Trophoblast cell (in vitro differentiated cells and primary cell): ENCODE data around the gene CLCN7. TPM values are rescaled to one million over a fixed set of nuclear protein-coding genes. Genes with fewer than 3 reads are reported as not detected.
A peak's percentile ranks its signal among the peaks of the same experiment; 100 is the strongest.

Experiments used
- DNase-seq, 2 donors: peaks; one replicate each; pipeline ENCODE4 v3.0.0-alpha.2; 2016
- H2AFZ ChIP-seq: 2 replicates; pipeline ENCODE4 v1.6.1; 2013; ENCODE audit warnings: low read length, moderate library complexity, mild to moderate bottlenecking; ENCODE audit not compliant: insufficient read depth, poor library complexity
- H2AK5ac ChIP-seq: 2 replicates; pipeline ENCODE4 v1.6.1; 2013; ENCODE audit warnings: mild to moderate bottlenecking, low read length
- H2BK120ac ChIP-seq: 2 replicates; pipeline ENCODE4 v1.6.1; 2013; ENCODE audit warnings: low read length, mild to moderate bottlenecking, moderate library complexity; ENCODE audit not compliant: insufficient read depth, poor library complexity
- H2BK12ac ChIP-seq: 2 replicates; pipeline ENCODE4 v1.6.1; 2013; ENCODE audit warnings: mild to moderate bottlenecking, low read length, moderate library complexity
- H2BK5ac ChIP-seq: 2 replicates; pipeline ENCODE4 v1.6.1; 2013; ENCODE audit warnings: low read length, low read depth, moderate library complexity, mild to moderate bottlenecking; ENCODE audit not compliant: poor library complexity
- H3K14ac ChIP-seq: 2 replicates; pipeline ENCODE4 v1.6.1; 2013; ENCODE audit warnings: mild to moderate bottlenecking, low read length
- H3K18ac ChIP-seq: 2 replicates; pipeline ENCODE4 v1.6.1; 2013; ENCODE audit warnings: mild to moderate bottlenecking, low read length
- H3K23ac ChIP-seq: 2 replicates; pipeline ENCODE4 v1.6.1; 2013; ENCODE audit warnings: low read length
- H3K27ac ChIP-seq: 2 replicates; pipeline ENCODE4 v1.5.1; 2013; ENCODE audit warnings: low read depth, mild to moderate bottlenecking, inconsistent platforms, low read length, moderate library complexity
- H3K27me3 ChIP-seq: 2 replicates; pipeline ENCODE4 v1.6.1; 2013; ENCODE audit warnings: inconsistent platforms, mild to moderate bottlenecking, low read length, moderate library complexity; ENCODE audit not compliant: insufficient read depth
- H3K36me3 ChIP-seq, 2 experiments: 1 replicate in 1 of 2; 2 replicates in 1 of 2; pipeline ENCODE4 v1.6.1; 2013; ENCODE audit warnings: low read length in 2 of 2, mild to moderate bottlenecking in 2 of 2, moderate library complexity in 1 of 2; ENCODE audit not compliant: insufficient read depth in 2 of 2, control insufficient read depth in 1 of 2
- H3K4ac ChIP-seq: 2 replicates; pipeline ENCODE4 v1.6.1; 2013; ENCODE audit warnings: low read depth, mild to moderate bottlenecking, low read length, moderate library complexity
- H3K4me1 ChIP-seq, 2 experiments: 1 replicate in 1 of 2; 2 replicates in 1 of 2; pipeline ENCODE4 v1.6.1; 2013; ENCODE audit warnings: low read length in 2 of 2, mild to moderate bottlenecking in 2 of 2, moderate library complexity in 1 of 2; ENCODE audit not compliant: insufficient read depth in 2 of 2, control insufficient read depth in 1 of 2
- H3K4me2 ChIP-seq: 2 replicates; pipeline ENCODE4 v1.6.1; 2013; ENCODE audit warnings: inconsistent platforms, mild to moderate bottlenecking, low read length, moderate library complexity
- H3K4me3 ChIP-seq: 2 replicates; pipeline ENCODE4 v1.5.1; 2013; ENCODE audit warnings: mild to moderate bottlenecking, low read depth, low read length, inconsistent platforms
- H3K79me1 ChIP-seq: one replicate; pipeline ENCODE4 v1.6.1; 2013; ENCODE audit warnings: low read length
- H3K79me2 ChIP-seq: 2 replicates; pipeline ENCODE4 v1.6.1; 2013; ENCODE audit warnings: low read length, mild to moderate bottlenecking; ENCODE audit not compliant: control insufficient read depth, insufficient read depth, poor library complexity
- H3K9ac ChIP-seq: 2 replicates; pipeline ENCODE4 v1.6.1; 2013; ENCODE audit warnings: mild to moderate bottlenecking, low read length
- H3K9me3 ChIP-seq: 2 replicates; pipeline ENCODE4 v1.6.1; 2013; ENCODE audit warnings: low read depth, mild to moderate bottlenecking, control low read depth, inconsistent platforms, low read length; ENCODE audit not compliant: insufficient read depth
- H4K12ac ChIP-seq: 2 replicates; pipeline ENCODE4 v1.6.1; 2013; ENCODE audit warnings: low read depth, mild to moderate bottlenecking, low read length, moderate library complexity
- H4K8ac ChIP-seq: 2 replicates; pipeline ENCODE4 v1.6.1; 2013; ENCODE audit warnings: low read depth, mild to moderate bottlenecking, low read length, moderate library complexity
- H4K91ac ChIP-seq: one replicate; pipeline ENCODE4 v1.6.1; 2013; ENCODE audit warnings: low read depth, mild to moderate bottlenecking, low read length, moderate library complexity
- WGBS: extraction: QIAGEN DNeasy Blood & Tissue Kit; methylation state at CpG from one replicate; pipeline ENCODE4 v1.1.7; 2013; ENCODE audit warnings: missing lambda C conversion rate; ENCODE audit not compliant: insufficient read length, insufficient coverage; ENCODE audit errors: extremely low coverage; 5-methylcytosine and 5-hydroxymethylcytosine counted together
- polyA plus RNA-seq: library from polyadenylated mRNA; stranded (reverse); fragments of 200-250 nt; gene quantifications from 2 replicates; pipeline ENCODE4 v1.2.3, GENCODE V29; 2013

The CLCN7 gene, protein sequence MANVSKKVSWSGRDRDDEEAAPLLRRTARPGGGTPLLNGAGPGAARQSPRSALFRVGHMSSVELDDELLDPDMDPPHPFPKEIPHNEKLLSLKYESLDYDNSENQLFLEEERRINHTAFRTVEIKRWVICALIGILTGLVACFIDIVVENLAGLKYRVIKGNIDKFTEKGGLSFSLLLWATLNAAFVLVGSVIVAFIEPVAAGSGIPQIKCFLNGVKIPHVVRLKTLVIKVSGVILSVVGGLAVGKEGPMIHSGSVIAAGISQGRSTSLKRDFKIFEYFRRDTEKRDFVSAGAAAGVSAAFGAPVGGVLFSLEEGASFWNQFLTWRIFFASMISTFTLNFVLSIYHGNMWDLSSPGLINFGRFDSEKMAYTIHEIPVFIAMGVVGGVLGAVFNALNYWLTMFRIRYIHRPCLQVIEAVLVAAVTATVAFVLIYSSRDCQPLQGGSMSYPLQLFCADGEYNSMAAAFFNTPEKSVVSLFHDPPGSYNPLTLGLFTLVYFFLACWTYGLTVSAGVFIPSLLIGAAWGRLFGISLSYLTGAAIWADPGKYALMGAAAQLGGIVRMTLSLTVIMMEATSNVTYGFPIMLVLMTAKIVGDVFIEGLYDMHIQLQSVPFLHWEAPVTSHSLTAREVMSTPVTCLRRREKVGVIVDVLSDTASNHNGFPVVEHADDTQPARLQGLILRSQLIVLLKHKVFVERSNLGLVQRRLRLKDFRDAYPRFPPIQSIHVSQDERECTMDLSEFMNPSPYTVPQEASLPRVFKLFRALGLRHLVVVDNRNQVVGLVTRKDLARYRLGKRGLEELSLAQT
- polyA plus RNA-seq: 41.9 and 46.1 TPM in 2 replicates

DNA sequence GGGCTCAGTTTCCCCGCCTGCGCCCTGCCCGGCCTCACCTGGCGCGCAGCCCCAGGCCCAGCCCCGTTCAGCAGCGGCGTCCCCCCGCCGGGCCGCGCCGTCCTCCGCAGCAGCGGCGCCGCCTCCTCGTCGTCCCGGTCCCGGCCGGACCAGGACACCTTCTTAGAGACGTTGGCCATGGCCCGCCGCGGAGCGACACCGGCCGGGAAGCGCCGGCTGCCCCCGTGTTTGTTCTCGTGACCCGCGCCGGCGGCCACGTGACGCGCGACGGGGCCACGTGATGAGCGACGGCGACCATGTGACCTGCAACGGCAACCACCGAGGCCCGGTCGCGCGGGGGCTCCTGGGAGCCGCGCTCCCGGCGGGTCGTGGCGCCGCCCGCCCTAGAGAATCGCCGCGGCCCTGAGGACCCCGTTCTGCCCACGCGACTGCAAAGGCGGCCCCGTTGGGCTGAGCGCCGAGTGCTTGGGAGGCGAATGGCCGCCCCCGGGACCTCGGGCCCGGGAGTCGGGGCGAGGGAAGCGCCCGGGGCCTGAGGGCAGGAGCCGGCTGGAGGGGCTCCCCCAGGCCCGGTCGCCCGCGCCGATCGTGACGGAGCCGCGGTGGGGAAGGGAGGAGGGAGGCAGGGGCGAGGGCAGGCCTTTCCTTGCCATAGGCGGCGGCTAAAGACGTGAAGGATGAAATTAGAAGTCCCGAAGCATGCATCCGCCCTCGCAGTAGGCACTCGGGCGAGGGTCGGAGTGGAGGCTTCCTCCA is at the start of gene CLCN7:
Gene CLCN7, minus strand, starts transcription at position 233 of the 756 bp plus-strand sequence. Its CDS starts 54 bp downstream, at position 179.
- DNase-seq: peak; percentile 56 to 79
- no peak within 1 kb of the TSS for H2BK12ac ChIP-seq
- peak within 1 kb of the TSS; percentile 96 for H3K14ac ChIP-seq
- H2BK5ac ChIP-seq: peak within 1 kb of the TSS; percentile 70
- no peaks in the 10 kb centered on the region for H3K36me3 ChIP-seq
- peaks cover 10% of the 10 kb centered on the region for H3K79me1 ChIP-seq
- peak within 1 kb of the TSS; percentile 94 for H3K9ac ChIP-seq
- H3K27me3 ChIP-seq: no peaks in the 10 kb centered on the region
- H3K79me2 ChIP-seq: peaks cover 8% of the 10 kb centered on the region
- H2BK120ac ChIP-seq: peak within 1 kb of the TSS; percentile 81
- H3K27ac ChIP-seq: peak within 1 kb of the TSS; percentile 54
- no CpG with 5 or more reads among the region's 99 CpGs for WGBS
- peak within 1 kb of the TSS; percentile 71 for H3K4ac ChIP-seq
- peak within 1 kb of the TSS; percentile 92 for H4K12ac ChIP-seq
- H4K8ac ChIP-seq: peak within 1 kb of the TSS; percentile 99
- H4K91ac ChIP-seq: peak within 1 kb of the TSS; percentile 97
- H3K23ac ChIP-seq: no peak within 1 kb of the TSS
- H3K4me3 ChIP-seq: peak within 1 kb of the TSS; percentile 99
- peaks cover 5% of the 10 kb centered on the region for H3K9me3 ChIP-seq
- H2AFZ ChIP-seq: peak within 1 kb of the TSS; percentile 84
- peaks cover 25 to 29% of the 10 kb centered on the region in 2 experiments for H3K4me1 ChIP-seq
- H2AK5ac ChIP-seq: peak within 1 kb of the TSS; percentile 57
- peak within 1 kb of the TSS; percentile 94 for H3K18ac ChIP-seq
- peak within 1 kb of the TSS; percentile 99 for H3K4me2 ChIP-seq

DNA sequence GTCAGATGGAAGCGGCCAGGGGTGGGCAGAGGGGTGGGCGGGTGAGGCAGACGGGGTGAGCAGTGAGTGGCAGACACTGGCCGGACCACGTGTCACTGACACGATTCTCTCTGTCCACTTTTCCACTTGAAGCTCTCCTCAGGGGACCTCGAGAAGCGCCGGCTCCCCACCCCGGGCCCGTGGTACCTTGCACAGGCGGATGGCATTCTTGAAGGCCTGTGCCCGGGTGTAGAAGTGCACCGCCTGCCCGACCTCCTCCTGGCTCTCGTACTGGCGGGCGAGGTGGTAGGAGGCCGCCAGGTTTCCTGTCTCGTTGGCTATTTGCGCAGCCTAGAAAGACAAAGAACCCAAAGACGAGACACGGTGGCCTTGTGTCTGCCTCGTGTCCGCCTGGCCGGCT is 49.5 kb upstream of the CLCN7 start:
- no peak overlapping the region for H3K4me2 ChIP-seq
- H3K9ac ChIP-seq: no peak overlapping the region
- H2BK120ac ChIP-seq: no peak overlapping the region
- peaks cover 23 to 25% of the 10 kb centered on the region in 2 experiments for H3K4me1 ChIP-seq
- no peak overlapping the region for H4K8ac ChIP-seq
- H3K23ac ChIP-seq: no peak overlapping the region
- no peak overlapping the region for H3K4me3 ChIP-seq
- no peak overlapping the region for H3K4ac ChIP-seq
- no peak overlapping the region for H4K91ac ChIP-seq
- H3K9me3 ChIP-seq: peaks cover 6% of the 10 kb centered on the region
- no peak overlapping the region for H3K18ac ChIP-seq
- H3K36me3 ChIP-seq: peaks cover 17 to 19% of the 10 kb centered on the region in 2 experiments
- H3K79me1 ChIP-seq: peaks cover 11% of the 10 kb centered on the region
- no peak overlapping the region for H2AK5ac ChIP-seq
- peaks cover 2% of the 10 kb centered on the region for H3K79me2 ChIP-seq
- no peak overlapping the region for H3K27ac ChIP-seq
- no peaks in the 10 kb centered on the region for H3K27me3 ChIP-seq
- no peak for DNase-seq
- H4K12ac ChIP-seq: no peak overlapping the region
- H3K14ac ChIP-seq: no peak overlapping the region
- WGBS: no CpG with 5 or more reads among the region's 26 CpGs
- H2BK5ac ChIP-seq: no peak overlapping the region
- no peak overlapping the region for H2BK12ac ChIP-seq
- no peak overlapping the region for H2AFZ ChIP-seq

DNA sequence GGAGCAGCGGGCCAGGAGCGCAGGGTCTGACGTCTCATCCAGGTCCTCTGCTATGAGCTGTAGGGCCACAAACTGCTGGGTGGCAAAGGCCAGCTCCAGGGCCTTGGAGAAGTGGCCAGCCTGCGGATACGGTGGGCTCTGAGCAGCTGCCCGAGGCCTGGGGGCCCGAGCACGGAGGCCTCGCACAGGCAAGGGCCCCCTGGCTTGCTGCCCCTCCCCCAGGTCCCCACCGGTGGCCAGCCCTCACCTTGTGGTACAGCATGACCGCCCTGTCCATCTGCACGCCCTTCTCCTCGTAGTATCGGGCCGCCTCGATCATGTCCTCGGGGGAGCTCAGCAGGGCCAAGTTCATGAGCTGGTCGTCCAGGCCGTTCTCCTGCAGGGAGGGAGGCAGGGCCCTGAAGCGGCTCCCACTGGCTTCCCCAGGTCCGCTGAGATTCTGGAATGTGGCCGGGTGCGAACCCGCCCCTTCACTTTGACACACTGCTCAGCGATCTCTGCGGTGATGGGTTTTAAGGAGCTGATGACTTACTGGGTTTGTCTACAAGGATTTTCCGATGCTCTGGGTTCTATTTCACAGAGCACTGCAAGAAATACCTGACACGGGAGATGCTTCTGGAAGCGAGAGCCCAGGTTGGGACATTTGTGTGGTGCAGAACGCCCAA is 48.9 kb upstream of the CLCN7 start:
- Histone ChIP-seq H4K91ac (no peak overlapping the region), H3K23ac (no peak overlapping the region), H3K4me1 (peaks cover 19 to 25% of the 10 kb centered on the region in 2 experiments), H3K4me3 (no peak overlapping the region), H3K36me3 (peaks cover 20% of the 10 kb centered on the region in 2 experiments), H4K12ac (no peak overlapping the region), H3K79me2 (peaks cover 2% of the 10 kb centered on the region), H3K4ac (no peak overlapping the region), H3K9me3 (peaks cover 6% of the 10 kb centered on the region), H2AFZ (no peak overlapping the region), H3K27ac (no peak overlapping the region), H3K14ac (no peak overlapping the region), H2BK5ac (no peak overlapping the region), H2BK120ac (no peak overlapping the region), H2BK12ac (no peak overlapping the region), H3K9ac (no peak overlapping the region), H2AK5ac (peak overlapping the region; percentile 44), H4K8ac (peak overlapping the region; percentile 9), H3K4me2 (no peak overlapping the region), H3K18ac (no peak overlapping the region), H3K27me3 (no peaks in the 10 kb centered on the region), H3K79me1 (peaks cover 9% of the 10 kb centered on the region)
- WGBS: no CpG with 5 or more reads among the region's 30 CpGs
- peak; percentile 39 to 66 for DNase-seq
